ENCODE data around the gene TCP1. TPM values are rescaled to one million over a fixed set of nuclear protein-coding genes. Genes with fewer than 3 reads are reported as not detected.

The TCP1 gene
- total RNA-seq, 4 donors from 2014 or later = 103 to 140 (median 121) TPM

DNA sequence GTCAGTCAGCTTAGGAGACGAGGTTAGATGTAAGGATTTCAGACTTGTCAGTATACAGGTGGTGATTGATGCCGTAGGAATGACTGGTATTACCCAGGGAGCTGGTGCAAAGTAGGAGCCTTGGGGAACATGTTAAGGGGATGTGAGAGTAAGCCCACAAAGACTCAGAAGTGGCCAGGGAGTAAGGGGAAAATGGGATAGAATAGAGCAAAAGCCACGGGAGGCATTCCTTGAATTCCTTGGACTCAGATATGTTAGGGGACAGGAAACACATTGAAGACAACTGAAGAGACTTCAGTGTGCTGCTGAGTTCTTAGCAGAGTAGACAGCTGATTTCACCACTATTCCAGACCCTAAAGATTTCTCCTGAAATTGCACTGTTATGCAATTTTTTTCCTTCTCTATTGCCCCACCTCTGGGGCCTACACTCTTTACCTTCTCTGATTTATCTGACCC lies 28.8 kb downstream of the TCP1 start:
- H3K27ac ChIP-seq (replicated peaks in 1 of 4) = peak overlapping the region; percentile 96 to 100 (median 98)
- no peak for DNase-seq (ENCODE audit: extremely low spot score)
- H3K27me3 ChIP-seq = no peaks in the 10 kb centered on the region
- peaks cover 0 to 48% (median 32%) of the 10 kb centered on the region in 4 donors for H3K36me3 ChIP-seq
- TF ChIP-seq, protein P1, sequence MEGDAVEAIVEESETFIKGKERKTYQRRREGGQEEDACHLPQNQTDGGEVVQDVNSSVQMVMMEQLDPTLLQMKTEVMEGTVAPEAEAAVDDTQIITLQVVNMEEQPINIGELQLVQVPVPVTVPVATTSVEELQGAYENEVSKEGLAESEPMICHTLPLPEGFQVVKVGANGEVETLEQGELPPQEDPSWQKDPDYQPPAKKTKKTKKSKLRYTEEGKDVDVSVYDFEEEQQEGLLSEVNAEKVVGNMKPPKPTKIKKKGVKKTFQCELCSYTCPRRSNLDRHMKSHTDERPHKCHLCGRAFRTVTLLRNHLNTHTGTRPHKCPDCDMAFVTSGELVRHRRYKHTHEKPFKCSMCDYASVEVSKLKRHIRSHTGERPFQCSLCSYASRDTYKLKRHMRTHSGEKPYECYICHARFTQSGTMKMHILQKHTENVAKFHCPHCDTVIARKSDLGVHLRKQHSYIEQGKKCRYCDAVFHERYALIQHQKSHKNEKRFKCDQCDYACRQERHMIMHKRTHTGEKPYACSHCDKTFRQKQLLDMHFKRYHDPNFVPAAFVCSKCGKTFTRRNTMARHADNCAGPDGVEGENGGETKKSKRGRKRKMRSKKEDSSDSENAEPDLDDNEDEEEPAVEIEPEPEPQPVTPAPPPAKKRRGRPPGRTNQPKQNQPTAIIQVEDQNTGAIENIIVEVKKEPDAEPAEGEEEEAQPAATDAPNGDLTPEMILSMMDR (IDR thresholded peaks at IDR 0.05) = no peak
- TF ChIP-seq EP300 (IDR thresholded peaks at IDR 0.05) (no peak), POLR2A (IDR thresholded peaks at IDR 0.05; ENCODE audit: low read depth) (no peak), POLR2AphosphoS5 (IDR thresholded peaks at IDR 0.05) (no peak)
- 63% methylated on average over 3 of the region's 3 CpGs for WGBS
- H3K4me1 ChIP-seq = peaks cover 19 to 26% (median 24%) of the 10 kb centered on the region in 4 donors
- H3K4me3 ChIP-seq = peak overlapping the region; percentile 74 to 95 (median 87)
- no peaks in the 10 kb centered on the region for H3K9me3 ChIP-seq
- intact Hi-C loops (cut with DNase I) = no loop called here

DNA sequence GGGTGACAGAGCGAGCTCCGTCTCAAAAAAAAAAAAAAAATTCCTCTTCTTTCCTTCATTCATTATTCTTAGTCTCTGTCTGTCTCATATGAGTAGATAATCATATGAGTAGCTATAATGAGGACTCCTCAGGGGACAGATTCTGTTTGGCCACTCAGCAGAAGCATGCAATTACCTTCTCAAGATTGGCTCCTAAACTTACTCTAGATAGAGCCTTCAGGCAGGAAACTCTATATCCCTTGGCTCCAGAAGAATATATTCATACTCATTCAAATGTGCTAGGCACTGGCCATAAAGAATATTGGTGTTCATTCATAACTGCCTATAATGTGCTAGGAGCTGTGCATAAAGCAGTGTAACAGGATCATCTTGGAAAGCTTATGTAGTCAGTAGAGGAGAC lies 29.8 kb downstream of the TCP1 start:
- peaks cover 19 to 26% (median 24%) of the 10 kb centered on the region in 4 donors for H3K4me1 ChIP-seq
- 75% methylated on average over 2 of the region's 2 CpGs for WGBS
- intact Hi-C loops (cut with DNase I) = no loop called here
- TF ChIP-seq, protein P1 (IDR thresholded peaks at IDR 0.05) = no peak
- no peak for TF ChIP-seq POLR2AphosphoS5 (IDR thresholded peaks at IDR 0.05)
- TF ChIP-seq POLR2A (IDR thresholded peaks at IDR 0.05; ENCODE audit: low read depth) = no peak
- no peak for TF ChIP-seq EP300 (IDR thresholded peaks at IDR 0.05)
- no peaks in the 10 kb centered on the region for H3K27me3 ChIP-seq
- peak overlapping the region in 3 of 4 donors; percentile 11 to 100 (median 96) for H3K27ac ChIP-seq (replicated peaks in 1 of 4)
- H3K36me3 ChIP-seq = peaks cover 0 to 50% (median 38%) of the 10 kb centered on the region in 4 donors
- no peaks in the 10 kb centered on the region for H3K9me3 ChIP-seq
- no peak overlapping the region for H3K4me3 ChIP-seq
- no peak for DNase-seq (ENCODE audit: extremely low spot score)

DNA sequence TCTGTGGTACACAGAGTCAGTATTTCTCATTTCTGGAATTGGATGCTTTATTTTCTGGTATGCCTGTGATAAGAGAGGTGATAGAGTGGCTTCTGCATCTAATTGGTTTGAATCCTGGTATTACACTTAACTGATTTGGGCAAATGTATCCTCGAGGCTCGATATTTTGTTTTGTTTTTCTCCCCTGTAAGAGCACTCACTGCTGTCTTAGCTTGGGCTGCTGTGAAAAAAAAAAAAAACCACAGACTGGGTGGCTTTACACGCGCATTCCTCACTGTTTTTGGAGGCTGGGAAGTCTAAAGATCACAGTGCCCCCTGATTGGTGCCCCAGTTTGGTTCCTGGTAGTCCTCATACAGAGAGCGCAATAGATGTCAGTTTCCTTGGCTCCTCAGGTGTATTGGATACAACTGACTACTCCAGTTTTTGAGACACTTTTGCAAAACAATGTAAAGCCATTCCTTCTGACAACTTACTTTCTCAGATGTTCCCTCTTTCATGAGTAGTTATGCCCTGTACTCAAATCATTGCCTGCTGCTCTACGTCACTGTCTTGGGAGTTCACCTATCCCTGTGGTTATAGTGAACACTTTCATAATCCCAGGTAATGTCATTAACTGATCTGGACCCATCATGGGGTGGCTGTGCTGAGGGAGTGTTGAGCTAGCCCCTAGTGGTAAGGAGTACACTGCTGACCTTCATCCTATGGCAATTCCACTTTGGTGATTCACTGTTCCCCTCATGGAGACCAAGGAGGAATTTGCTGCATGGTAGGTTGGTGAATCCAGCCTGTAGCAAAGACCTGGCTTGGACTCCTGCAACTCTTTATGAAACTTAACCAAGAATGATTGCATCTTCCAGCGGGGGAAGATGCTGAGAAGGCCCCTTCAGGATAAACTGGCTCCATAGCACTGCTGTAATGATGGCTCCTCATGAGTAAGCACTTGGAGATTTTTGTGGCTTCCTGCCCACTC lies 31.1 kb downstream of the TCP1 start:
- Histone ChIP-seq H3K9me3 (no peaks in the 10 kb centered on the region), H3K4me3 (no peak overlapping the region), H3K36me3 (peaks cover 0 to 54% (median 50%) of the 10 kb centered on the region in 4 donors), H3K4me1 (peaks cover 19 to 26% (median 24%) of the 10 kb centered on the region in 4 donors), H3K27ac (replicated peaks in 1 of 4) (peak overlapping the region in 1 of 4 donors; percentile 30), H3K27me3 (no peaks in the 10 kb centered on the region)
- intact Hi-C loops (cut with DNase I) = no loop called here
- TF ChIP-seq POLR2AphosphoS5 (IDR thresholded peaks at IDR 0.05) = peak in 1 of 2 donors; percentile 8
- TF ChIP-seq EP300 (IDR thresholded peaks at IDR 0.05) = no peak
- no peak for DNase-seq (ENCODE audit: extremely low spot score)
- WGBS = 94% methylated on average over 7 of the region's 7 CpGs

DNA sequence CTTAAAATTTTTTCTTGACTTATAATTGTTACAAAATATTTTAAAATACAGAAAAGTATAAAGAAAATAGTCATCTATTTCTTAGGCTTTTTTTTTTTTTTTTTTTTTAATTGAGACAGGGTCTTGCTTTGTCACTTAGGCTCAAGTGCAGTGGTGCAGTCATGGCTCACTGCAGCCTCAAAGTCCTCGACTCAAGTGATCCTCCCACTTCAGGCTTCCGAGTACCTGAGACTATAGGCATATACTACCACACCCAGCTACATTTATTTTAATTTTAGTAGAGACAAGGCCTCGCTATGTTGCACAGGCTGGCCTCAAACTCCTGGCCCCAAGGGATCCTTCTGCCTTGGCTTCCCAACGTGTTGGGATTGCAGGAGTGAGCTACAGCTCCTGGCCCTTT lies 32.9 kb downstream of the TCP1 start:
- peaks cover 5 to 72% (median 61%) of the 10 kb centered on the region in 4 donors for H3K36me3 ChIP-seq
- no peak overlapping the region for H3K27ac ChIP-seq (replicated peaks in 1 of 4)
- no peaks in the 10 kb centered on the region for H3K9me3 ChIP-seq
- intact Hi-C loops (cut with DNase I) = no loop called here
- no peak for DNase-seq (ENCODE audit: extremely low spot score)
- H3K4me1 ChIP-seq = peaks cover 11 to 20% (median 16%) of the 10 kb centered on the region in 4 donors
- no peaks in the 10 kb centered on the region for H3K27me3 ChIP-seq
- H3K4me3 ChIP-seq = no peak overlapping the region
- TF ChIP-seq EP300 (IDR thresholded peaks at IDR 0.05) = no peak
- TF ChIP-seq POLR2A (IDR thresholded peaks at IDR 0.05; ENCODE audit: low read depth) = no peak
- TF ChIP-seq, protein P1 (IDR thresholded peaks at IDR 0.05) = no peak
- no peak for TF ChIP-seq POLR2AphosphoS5 (IDR thresholded peaks at IDR 0.05)
- WGBS = 77% methylated on average over 4 of the region's 4 CpGs
